Measurements from ENCODE around the gene MIX23.
"Not testable (repeated sequence)": the region's sequence is repeated elsewhere in the genome, so short reads cannot be mapped to it uniquely, and the experiment has no call there.

Gene MIX23

GRCh38 chr3:122383771-122384697 is 1.0 kb upstream of the MIX23 start, which contains the start of gene FAM162A:
Gene FAM162A (plus strand): TSS chr3:122384182. CDS start chr3:122384266, 84 bp downstream.
- no peaks in the 10 kb centered on the region for H3K36me3 ChIP-seq (ENCODE audit: insufficient read depth, low read length)
- H3K4me1 ChIP-seq (ENCODE audit: insufficient read depth, low read length): no peaks in the 10 kb centered on the region
- no peaks in the 10 kb centered on the region for H3K9me3 ChIP-seq (ENCODE audit: control insufficient read depth, insufficient read depth, low read length)
- H3K9ac ChIP-seq (ENCODE audit: low read depth, low read length): peak within 1 kb of the TSS; percentile 62

- no peak overlapping the region for H3K9ac ChIP-seq (ENCODE audit: low read depth, low read length)
These were observed 5.1 kb downstream of the MIX23 start for GRCh38 chr3:122377975-122378374.

GRCh38 chr3:122374034-122374433 is 9.0 kb downstream of the MIX23 start:
- Histone ChIP-seq H3K36me3 (ENCODE audit: insufficient read depth, low read length) (no peaks in the 10 kb centered on the region), H3K9me3 (ENCODE audit: control insufficient read depth, insufficient read depth, low read length) (no peaks in the 10 kb centered on the region), H3K9ac (ENCODE audit: low read depth, low read length) (no peak overlapping the region), H3K4me1 (ENCODE audit: insufficient read depth, low read length) (no peaks in the 10 kb centered on the region)

More at GRCh38 chr3:122377975-122378374, 5.1 kb downstream of the MIX23 start:
- Histone ChIP-seq H3K9me3 (ENCODE audit: control insufficient read depth, insufficient read depth, low read length) (no peaks in the 10 kb centered on the region), H3K36me3 (ENCODE audit: insufficient read depth, low read length) (no peaks in the 10 kb centered on the region), H3K4me1 (ENCODE audit: insufficient read depth, low read length) (no peaks in the 10 kb centered on the region)

- Histone ChIP-seq H3K9ac (ENCODE audit: low read depth, low read length) (no peak overlapping the region), H3K36me3 (ENCODE audit: insufficient read depth, low read length) (peaks cover 11% of the 10 kb centered on the region), H3K9me3 (ENCODE audit: control insufficient read depth, insufficient read depth, low read length) (no peaks in the 10 kb centered on the region), H3K4me1 (ENCODE audit: insufficient read depth, low read length) (no peaks in the 10 kb centered on the region)
These were observed 16.7 kb downstream of the MIX23 start for GRCh38 chr3:122366379-122366749.

GRCh38 chr3:122365582-122366378 is 17.3 kb downstream of the MIX23 start:
- H3K4me1 ChIP-seq (ENCODE audit: insufficient read depth, low read length); H3K9me3 ChIP-seq (ENCODE audit: control insufficient read depth, insufficient read depth, low read length); H3K9ac ChIP-seq (ENCODE audit: low read depth, low read length): not testable (repeated sequence)
- H3K36me3 ChIP-seq (ENCODE audit: insufficient read depth, low read length): peaks cover 11% of the 10 kb centered on the region

- H3K9ac ChIP-seq (ENCODE audit: low read depth, low read length): no peak overlapping the region
- H3K36me3 ChIP-seq (ENCODE audit: insufficient read depth, low read length): peaks cover 11% of the 10 kb centered on the region
- no peaks in the 10 kb centered on the region for H3K9me3 ChIP-seq (ENCODE audit: control insufficient read depth, insufficient read depth, low read length)
- no peaks in the 10 kb centered on the region for H3K4me1 ChIP-seq (ENCODE audit: insufficient read depth, low read length)
These were observed 18.0 kb downstream of the MIX23 start for GRCh38 chr3:122365073-122365472.

GRCh38 chr3:122364490-122364889 is 18.5 kb downstream of the MIX23 start:
- H3K9ac ChIP-seq (ENCODE audit: low read depth, low read length): no peak overlapping the region
- no peaks in the 10 kb centered on the region for H3K9me3 ChIP-seq (ENCODE audit: control insufficient read depth, insufficient read depth, low read length)
- H3K4me1 ChIP-seq (ENCODE audit: insufficient read depth, low read length): no peaks in the 10 kb centered on the region
- peaks cover 11% of the 10 kb centered on the region for H3K36me3 ChIP-seq (ENCODE audit: insufficient read depth, low read length)

GRCh38 chr3:122362026-122362425 is 21.0 kb downstream of the MIX23 start:
- H3K9ac ChIP-seq (ENCODE audit: low read depth, low read length): no peak overlapping the region
- H3K9me3 ChIP-seq (ENCODE audit: control insufficient read depth, insufficient read depth, low read length): no peaks in the 10 kb centered on the region
- H3K36me3 ChIP-seq (ENCODE audit: insufficient read depth, low read length): peaks cover 11% of the 10 kb centered on the region
- no peaks in the 10 kb centered on the region for H3K4me1 ChIP-seq (ENCODE audit: insufficient read depth, low read length)

- H3K9me3 ChIP-seq (ENCODE audit: control insufficient read depth, insufficient read depth, low read length): no peaks in the 10 kb centered on the region
- H3K4me1 ChIP-seq (ENCODE audit: insufficient read depth, low read length): no peaks in the 10 kb centered on the region
- H3K9ac ChIP-seq (ENCODE audit: low read depth, low read length): no peak overlapping the region
- H3K36me3 ChIP-seq (ENCODE audit: insufficient read depth, low read length): no peaks in the 10 kb centered on the region
These were observed 24.4 kb downstream of the MIX23 start for GRCh38 chr3:122358703-122359032.

- no peak overlapping the region for H3K9ac ChIP-seq (ENCODE audit: low read depth, low read length)
- no peaks in the 10 kb centered on the region for H3K36me3 ChIP-seq (ENCODE audit: insufficient read depth, low read length)
- no peaks in the 10 kb centered on the region for H3K9me3 ChIP-seq (ENCODE audit: control insufficient read depth, insufficient read depth, low read length)
- no peaks in the 10 kb centered on the region for H3K4me1 ChIP-seq (ENCODE audit: insufficient read depth, low read length)
These were observed 25.0 kb downstream of the MIX23 start for GRCh38 chr3:122357828-122358702.

GRCh38 chr3:122356402-122356801 is 26.6 kb downstream of the MIX23 start:
- no peaks in the 10 kb centered on the region for H3K36me3 ChIP-seq (ENCODE audit: insufficient read depth, low read length)
- no peak overlapping the region for H3K9ac ChIP-seq (ENCODE audit: low read depth, low read length)
- H3K9me3 ChIP-seq (ENCODE audit: control insufficient read depth, insufficient read depth, low read length): no peaks in the 10 kb centered on the region
- no peaks in the 10 kb centered on the region for H3K4me1 ChIP-seq (ENCODE audit: insufficient read depth, low read length)

GRCh38 chr3:122355612-122356011 is 27.4 kb downstream of the MIX23 start:
- Histone ChIP-seq H3K9me3 (ENCODE audit: control insufficient read depth, insufficient read depth, low read length) (no peaks in the 10 kb centered on the region), H3K9ac (ENCODE audit: low read depth, low read length) (no peak overlapping the region), H3K4me1 (ENCODE audit: insufficient read depth, low read length) (no peaks in the 10 kb centered on the region), H3K36me3 (ENCODE audit: insufficient read depth, low read length) (no peaks in the 10 kb centered on the region)

GRCh38 chr3:122353893-122354401 is 29.1 kb downstream of the MIX23 start:
- Histone ChIP-seq H3K36me3 (ENCODE audit: insufficient read depth, low read length) (no peaks in the 10 kb centered on the region), H3K9me3 (ENCODE audit: control insufficient read depth, insufficient read depth, low read length) (no peaks in the 10 kb centered on the region), H3K9ac (ENCODE audit: low read depth, low read length) (no peak overlapping the region), H3K4me1 (ENCODE audit: insufficient read depth, low read length) (no peaks in the 10 kb centered on the region)

- H3K36me3 ChIP-seq (ENCODE audit: insufficient read depth, low read length): no peaks in the 10 kb centered on the region
- H3K9ac ChIP-seq (ENCODE audit: low read depth, low read length): no peak overlapping the region
- H3K4me1 ChIP-seq (ENCODE audit: insufficient read depth, low read length): no peaks in the 10 kb centered on the region
- no peaks in the 10 kb centered on the region for H3K9me3 ChIP-seq (ENCODE audit: control insufficient read depth, insufficient read depth, low read length)
These were observed 29.8 kb downstream of the MIX23 start for GRCh38 chr3:122353215-122353614.

Data from ES-I3 (cell line).